HepG2 (cell line): ENCODE measurements around the gene KLF15. TPM values are rescaled to one million over a fixed set of nuclear protein-coding genes. Genes with fewer than 3 reads are reported as not detected.

Experiments used
- ARID2 ChIP-seq: sonication (generic); formaldehyde crosslinking; IDR thresholded peaks from 2 replicates; pipeline ENCODE4 v1.8.1; 2022; ENCODE audit warnings: mild to moderate bottlenecking, missing genetic modification reagents, borderline replicate concordance
- ARID5B ChIP-seq: IDR thresholded peaks from 2 replicates; pipeline ENCODE4 v1.4.0; 2020; ENCODE audit warnings: mild to moderate bottlenecking, missing genetic modification reagents
- GMEB1 ChIP-seq: sonication (generic); formaldehyde crosslinking; IDR thresholded peaks from 2 replicates; pipeline ENCODE4 v1.5.1; 2020; ENCODE audit warnings: missing genetic modification reagents, mild to moderate bottlenecking, borderline replicate concordance
- JARID2 ChIP-seq: sonication (generic); formaldehyde crosslinking; IDR thresholded peaks from 2 replicates; pipeline ENCODE4 v1.8.1; 2023; ENCODE audit warnings: missing genetic modification reagents, inconsistent platforms; ENCODE audit not compliant: insufficient replicate concordance
- MAZ ChIP-seq, 2 experiments: sonication (generic) in 1 of 2; formaldehyde crosslinking in 1 of 2; IDR thresholded peaks; 2 replicates each; pipeline versions ENCODE4 v1.5.0 to v1.6.1; 2012 to 2020; ENCODE audit warnings: low read depth in 2 of 2, mild to moderate bottlenecking in 2 of 2, borderline replicate concordance in 1 of 2, improper control_type of control experiment in 1 of 2, low read length in 1 of 2, missing genetic modification reagents in 1 of 2, moderate library complexity in 1 of 2
- NR2C2 ChIP-seq: sonication (generic); formaldehyde crosslinking; IDR thresholded peaks from 2 replicates; pipeline ENCODE4 v1.4.0; 2020; ENCODE audit warnings: missing genetic modification reagents, mild to moderate bottlenecking, moderate library complexity, borderline replicate concordance
- PRDM10 ChIP-seq: sonication (generic); formaldehyde crosslinking; IDR thresholded peaks from 2 replicates; pipeline ENCODE4 v1.4.0; 2020; ENCODE audit warnings: low read depth, missing genetic modification reagents
- RXRA ChIP-seq: sonication (generic); formaldehyde crosslinking; IDR thresholded peaks from 2 replicates; pipeline ENCODE4 v1.5.1; 2020; ENCODE audit warnings: missing genetic modification reagents
- SETDB1 ChIP-seq: sonication (generic); formaldehyde crosslinking; IDR thresholded peaks from 2 replicates; pipeline ENCODE4 v1.5.1; 2020; ENCODE audit warnings: missing genetic modification reagents, mild to moderate bottlenecking, borderline replicate concordance
- SRSF4 ChIP-seq: fragments of 200-400 bp; formaldehyde crosslinking; IDR thresholded peaks from one replicate; pipeline ENCODE4 v1.6.1; 2018; ENCODE audit warnings: mild to moderate bottlenecking, low read depth, low read length, moderate library complexity; ENCODE audit not compliant: poor library complexity, severe bottlenecking
- ZBTB37 ChIP-seq: sonication (generic); formaldehyde crosslinking; IDR thresholded peaks from 2 replicates; pipeline ENCODE4 v1.4.0; 2020; ENCODE audit warnings: mild to moderate bottlenecking, missing genetic modification reagents
- ZMAT5 ChIP-seq: sonication (generic); formaldehyde crosslinking; IDR thresholded peaks from 2 replicates; pipeline ENCODE4 v1.5.0; 2020; ENCODE audit warnings: mild to moderate bottlenecking, low read depth, missing genetic modification reagents, borderline replicate concordance
- ZNF691 ChIP-seq: sonication (generic); formaldehyde crosslinking; IDR thresholded peaks from 2 replicates; pipeline ENCODE4 v1.4.0; 2020; ENCODE audit warnings: missing genetic modification reagents, low read depth, mild to moderate bottlenecking, borderline replicate concordance
- ZSCAN31 ChIP-seq: sonication (generic); formaldehyde crosslinking; IDR thresholded peaks from 2 replicates; pipeline ENCODE4 v1.5.0; 2020; ENCODE audit warnings: low read depth, mild to moderate bottlenecking, missing genetic modification reagents
- polyA plus RNA-seq, 8 experiments: library from polyadenylated mRNA; depleted of rRNA in 3 of 8; stranded (reverse) in 7 of 8; unstranded in 1 of 8; fragments of >200 nt; fragmentation: Illumina TruSeq in 4 of 8; extraction: Trizol in 4 of 8; gene quantifications; 2 replicates each; pipeline versions ENCODE4 v1.2.1 to v1.2.3, GENCODE V29; 2011 to 2016; ENCODE audit warnings: low read depth in 4 of 8, missing spikeins in 1 of 8, mixed read lengths in 1 of 8; ENCODE audit not compliant: insufficient read depth in 1 of 8
- total RNA-seq, 5 experiments: library from RNA; depleted of rRNA; stranded (reverse); fragments of >200 nt; fragmentation: Illumina TruSeq; extraction: Trizol; gene quantifications; 2 replicates each; pipeline ENCODE4 v1.2.3, GENCODE V29; 2016; ENCODE audit warnings: low read depth in 1 of 5

The KLF15 gene
- total and polyA plus RNA-seq, 2 of the 13 experiments (the other 11 are each of a cell fraction or from before 2014, with no cell fraction given), result 7.1 to 7.8 TPM

- peak; percentile 99 for TF ChIP-seq NR2C2 (CRISPR knock-in tag)
- no peak for TF ChIP-seq ARID2 (CRISPR knock-in tag)
- TF ChIP-seq ZNF691 (CRISPR knock-in tag), result no peak
- TF ChIP-seq RXRA (CRISPR knock-in tag), result peak; percentile 69; the same call in 1 of the 2 replicates
- no peak for TF ChIP-seq MAZ (IDR thresholded peaks at IDR 0.05; ENCODE audit: borderline replicate concordance, low read depth, low read length)
- no peak for TF ChIP-seq MAZ (CRISPR knock-in tag; IDR thresholded peaks at IDR 0.05; ENCODE audit: low read depth)
- TF ChIP-seq ARID5B (CRISPR knock-in tag), result peak; percentile 61
- no peak for TF ChIP-seq PRDM10 (CRISPR knock-in tag)
- TF ChIP-seq ZBTB37 (CRISPR knock-in tag), result no peak
- TF ChIP-seq SRSF4, result no peak
- no peak for TF ChIP-seq SETDB1 (CRISPR knock-in tag)
- no peak for TF ChIP-seq JARID2 (CRISPR knock-in tag)
- no peak for TF ChIP-seq GMEB1 (CRISPR knock-in tag)
- no peak for TF ChIP-seq ZSCAN31 (CRISPR knock-in tag)
- no peak for TF ChIP-seq ZMAT5 (CRISPR knock-in tag)
Observed at GRCh38 chr3:126340943-126341754, 16.1 kb downstream of the KLF15 start (continued).
